Lung (tissue), 12 donors: ENCODE data around the gene ATP5MC2. TPM values are rescaled to one million over a fixed set of nuclear protein-coding genes. Genes with fewer than 3 reads are reported as not detected.
A peak's percentile ranks its signal among the peaks of the same experiment; 100 is the strongest.
"Not testable (repeated sequence)": the region's sequence is repeated elsewhere in the genome, so short reads cannot be mapped to it uniquely, and the experiment has no call there.

ENCODE experiments used
- ATAC-seq: fragments of 200-7000 bp; cut with Tn5 transposase; one replicate; pipeline ENCODE4 v1.9.1; 2020; ENCODE audit warnings: moderate number of reproducible peaks; ENCODE audit not compliant: insufficient read depth, low FRiP score
- DNase-seq, 3 donors: peaks; one replicate each; pipeline ENCODE4 v3.0.0-alpha.2; 2013 to 2017
- H3K27ac ChIP-seq, 2 donors: one replicate each; pipeline ENCODE4 v1.5.1; 2013; ENCODE audit warnings: mild to moderate bottlenecking in 2 of 2, moderate library complexity in 2 of 2, control low read depth in 1 of 2, inconsistent platforms in 1 of 2, low read depth in 1 of 2, low read length in 1 of 2
- H3K27me3 ChIP-seq, 3 donors: one replicate each; pipeline ENCODE4 v1.5.1; 2013; ENCODE audit warnings: low read length in 2 of 3; ENCODE audit not compliant: control insufficient read depth in 3 of 3, insufficient read depth in 3 of 3
- H3K36me3 ChIP-seq, 4 donors: one replicate each; pipeline ENCODE4 v1.5.1; 2013; ENCODE audit warnings: low read length in 4 of 4, mild to moderate bottlenecking in 1 of 4, moderate library complexity in 1 of 4; ENCODE audit not compliant: control insufficient read depth in 4 of 4, insufficient read depth in 4 of 4
- H3K4me1 ChIP-seq, 5 donors: one replicate each; pipeline ENCODE4 v1.5.1; 2013; ENCODE audit warnings: low read length in 5 of 5, mild to moderate bottlenecking in 2 of 5, moderate library complexity in 1 of 5; ENCODE audit not compliant: control insufficient read depth in 5 of 5, insufficient read depth in 5 of 5
- H3K4me3 ChIP-seq: one replicate; pipeline ENCODE4 v1.5.1; 2013; ENCODE audit warnings: mild to moderate bottlenecking, control low read depth, moderate library complexity
- H3K9ac ChIP-seq, 2 donors: one replicate each; pipeline ENCODE4 v1.5.1; 2013; ENCODE audit warnings: low read length in 2 of 2, control low read depth in 1 of 2; ENCODE audit not compliant: insufficient read depth in 1 of 2
- H3K9me3 ChIP-seq, 4 donors: one replicate each; pipeline ENCODE4 v1.5.1; 2013; ENCODE audit warnings: low read length in 3 of 4, mild to moderate bottlenecking in 1 of 4, moderate library complexity in 1 of 4; ENCODE audit not compliant: control insufficient read depth in 4 of 4, insufficient read depth in 3 of 4
- WGBS, 2 donors: extraction: QIAGEN DNeasy Blood & Tissue Kit; methylation state at CpG; one replicate each; pipeline ENCODE4 v1.1.7; 2013; 5-methylcytosine and 5-hydroxymethylcytosine counted together
- polyA plus RNA-seq, 2 donors: library from polyadenylated mRNA; stranded (reverse); fragments of 200-250 nt; gene quantifications; one replicate each; pipeline ENCODE4 v1.2.1, GENCODE V29; 2013
- total RNA-seq, 2 donors: library from RNA; depleted of rRNA in 1 of 2; stranded (reverse); fragments of >200 nt in 1 of 2; gene quantifications; one replicate each; pipeline ENCODE4 v1.2.1, GENCODE V29; 2014 to 2021
- TF ChIP-seq, protein P1 (sequence below): IDR thresholded peaks from 2 replicates; pipeline ENCODE4 v1.5.1; 2012; ENCODE audit warnings: mild to moderate bottlenecking; ENCODE audit errors: control extremely low read depth, extremely low read depth
- donor health status: control.
- donor health status: control.
- donor health status: Bipolar disorder and iron deficiency.
- donor health status: healthy.
- donor health status: DM: yes; HTN: yes; CAD: no.

Gene ATP5MC2
- total and polyA plus RNA-seq, 4 donors: 143 to 582 (median 320) TPM

DNA sequence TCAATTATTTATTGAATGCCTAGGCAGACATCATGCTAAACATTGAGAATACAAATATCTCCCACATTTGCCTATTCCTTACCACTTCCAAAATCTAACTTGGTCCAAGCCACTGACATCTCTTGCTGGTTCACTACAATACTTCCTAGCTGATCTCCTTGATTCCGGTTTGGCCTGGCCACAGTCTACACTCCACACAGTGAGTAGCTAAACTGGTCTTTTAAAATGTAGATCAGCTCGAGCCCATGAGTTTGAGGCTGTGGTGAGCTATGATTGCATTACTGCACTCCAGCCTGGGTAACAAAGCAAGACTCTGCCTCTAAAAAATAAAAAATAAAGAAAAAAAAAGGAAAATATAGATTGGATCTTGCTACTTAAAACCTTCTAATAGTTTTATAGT is 7.6 kb upstream of the ATP5MC2 start:
- Histone ChIP-seq H3K27ac (no peak overlapping the region), H3K4me1 (peaks cover 0 to 16% (median 1%) of the 10 kb centered on the region in 5 donors), H3K36me3 (no peaks in the 10 kb centered on the region), H3K9ac (no peak overlapping the region), H3K4me3 (no peak overlapping the region), H3K9me3 (no peaks in the 10 kb centered on the region), H3K27me3 (no peaks in the 10 kb centered on the region)
- no peak for ATAC-seq
- DNase-seq: no peak
- TF ChIP-seq, protein P1, sequence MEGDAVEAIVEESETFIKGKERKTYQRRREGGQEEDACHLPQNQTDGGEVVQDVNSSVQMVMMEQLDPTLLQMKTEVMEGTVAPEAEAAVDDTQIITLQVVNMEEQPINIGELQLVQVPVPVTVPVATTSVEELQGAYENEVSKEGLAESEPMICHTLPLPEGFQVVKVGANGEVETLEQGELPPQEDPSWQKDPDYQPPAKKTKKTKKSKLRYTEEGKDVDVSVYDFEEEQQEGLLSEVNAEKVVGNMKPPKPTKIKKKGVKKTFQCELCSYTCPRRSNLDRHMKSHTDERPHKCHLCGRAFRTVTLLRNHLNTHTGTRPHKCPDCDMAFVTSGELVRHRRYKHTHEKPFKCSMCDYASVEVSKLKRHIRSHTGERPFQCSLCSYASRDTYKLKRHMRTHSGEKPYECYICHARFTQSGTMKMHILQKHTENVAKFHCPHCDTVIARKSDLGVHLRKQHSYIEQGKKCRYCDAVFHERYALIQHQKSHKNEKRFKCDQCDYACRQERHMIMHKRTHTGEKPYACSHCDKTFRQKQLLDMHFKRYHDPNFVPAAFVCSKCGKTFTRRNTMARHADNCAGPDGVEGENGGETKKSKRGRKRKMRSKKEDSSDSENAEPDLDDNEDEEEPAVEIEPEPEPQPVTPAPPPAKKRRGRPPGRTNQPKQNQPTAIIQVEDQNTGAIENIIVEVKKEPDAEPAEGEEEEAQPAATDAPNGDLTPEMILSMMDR: no peak
- WGBS, 2 donors: 93 to 95% methylated on average over 2 of the region's 2 CpGs

DNA sequence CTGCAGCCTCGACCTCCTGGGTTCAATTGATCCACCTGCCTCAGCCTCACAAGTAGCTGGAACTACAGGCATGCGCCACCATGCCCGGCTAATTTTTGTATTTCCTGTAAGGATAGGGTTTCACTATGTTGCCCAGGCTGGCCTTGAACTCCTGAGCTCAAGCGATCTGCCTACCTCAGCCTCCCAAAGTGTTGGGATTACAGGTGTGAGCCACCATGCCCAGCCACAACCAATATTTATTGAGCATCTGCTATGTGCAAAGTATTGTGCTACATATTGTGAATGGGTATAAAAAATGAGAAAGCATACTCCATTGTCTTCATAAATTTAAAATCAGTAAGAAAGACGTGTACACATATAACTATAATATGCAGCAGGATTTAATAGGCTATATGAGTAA is 4.2 kb upstream of the ATP5MC2 start:
- 96 to 97% methylated on average over 5 of the region's 5 CpGs for WGBS, 2 donors
- H3K27ac ChIP-seq, H3K27me3 ChIP-seq, H3K9ac ChIP-seq, H3K36me3 ChIP-seq, H3K9me3 ChIP-seq, DNase-seq, H3K4me3 ChIP-seq, ATAC-seq: not testable (repeated sequence)
- H3K4me1 ChIP-seq: peaks cover 1 to 27% (median 6%) of the 10 kb centered on the region in 5 donors

DNA sequence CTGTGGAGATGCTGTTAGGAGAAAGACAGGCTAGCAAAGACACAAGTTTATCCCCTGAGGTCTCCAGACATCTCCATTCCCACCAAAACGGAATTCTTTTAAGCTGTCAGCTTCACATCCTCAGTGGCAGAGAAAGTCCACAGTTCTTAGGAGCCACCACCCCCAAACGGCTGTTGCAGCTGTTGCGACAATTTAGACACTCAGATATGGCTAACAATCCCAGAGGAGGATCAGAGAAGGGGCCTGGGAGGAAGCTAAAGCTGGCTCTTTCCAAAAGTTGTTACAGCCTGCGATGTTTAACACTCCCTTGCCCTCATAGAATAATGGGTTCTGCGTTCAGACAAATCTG is 1.9 kb upstream of the ATP5MC2 start:
- Histone ChIP-seq H3K27me3 (no peaks in the 10 kb centered on the region), H3K4me1 (peaks cover 5 to 32% (median 6%) of the 10 kb centered on the region in 5 donors), H3K9me3 (no peaks in the 10 kb centered on the region), H3K27ac (peak overlapping the region; percentile 86 to 97), H3K9ac (peak overlapping the region; percentile 26 to 95), H3K4me3 (no peak overlapping the region), H3K36me3 (peaks cover 0 to 10% (median 5%) of the 10 kb centered on the region in 4 donors)
- peak; percentile 41 to 75 (median 74) for DNase-seq
- TF ChIP-seq, protein P1: no peak
- no peak for ATAC-seq
- 75 to 77% methylated on average over 5 of the region's 5 CpGs for WGBS, 2 donors

DNA sequence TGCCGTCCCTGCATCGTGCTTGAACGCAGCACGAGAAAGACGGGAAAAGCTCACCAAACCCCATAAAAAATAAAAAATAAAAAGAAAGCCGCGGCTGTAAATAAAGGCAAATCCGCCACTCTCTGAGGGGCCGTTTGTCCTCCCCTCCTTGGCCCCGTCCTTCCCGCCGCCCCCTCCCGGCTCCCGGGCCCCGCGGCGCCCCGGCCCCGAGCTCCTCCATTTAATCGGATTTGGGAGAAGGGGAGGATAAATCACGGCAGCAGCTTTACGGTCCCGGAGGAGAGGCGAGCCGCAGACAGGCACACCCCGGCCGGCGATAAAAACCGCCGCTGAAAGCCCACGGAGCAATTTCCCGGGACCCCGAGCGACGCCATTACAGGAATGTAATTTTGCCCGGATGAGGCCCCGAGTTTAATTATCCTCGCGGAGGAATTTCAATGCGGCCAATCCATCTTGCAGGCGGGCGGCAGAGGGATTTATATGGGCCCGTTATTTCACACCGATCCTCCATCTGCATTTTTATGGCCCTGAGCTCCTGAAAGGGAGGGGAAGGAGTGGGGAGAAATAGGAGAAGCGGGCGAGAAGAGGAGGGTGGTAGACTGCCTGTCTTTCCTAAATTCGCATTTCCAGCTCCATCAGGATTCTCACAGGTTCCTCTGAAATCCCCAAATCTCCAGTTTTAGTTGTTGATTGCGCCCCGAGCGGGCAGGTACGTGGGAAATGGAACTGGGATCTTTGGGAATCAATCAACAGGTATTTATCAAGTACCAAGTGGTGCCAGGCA is 1.3 kb upstream of the ATP5MC2 start:
- Histone ChIP-seq H3K9ac (peak overlapping the region; percentile 26 to 95), H3K36me3 (peaks cover 0 to 15% (median 9%) of the 10 kb centered on the region in 4 donors), H3K27me3 (no peaks in the 10 kb centered on the region), H3K9me3 (no peaks in the 10 kb centered on the region), H3K4me3 (no peak overlapping the region), H3K4me1 (peaks cover 5 to 32% (median 6%) of the 10 kb centered on the region in 5 donors), H3K27ac (peak overlapping the region; percentile 86 to 97)
- peak; percentile 61 to 72 (median 70) for DNase-seq
- no peak for ATAC-seq
- TF ChIP-seq, protein P1: no peak
- WGBS, 2 donors: 8 to 14% methylated on average over 49 to 51 of the region's 51 CpGs
